ENCODE measurements around the gene BRIP1.
A peak's percentile ranks its signal among the peaks of the same experiment; 100 is the strongest.
"Not testable (repeated sequence)": the region's sequence is repeated elsewhere in the genome, so short reads cannot be mapped to it uniquely, and the experiment has no call there.

The BRIP1 gene

GRCh38 chr17:61863801-61864126 lies 436 bp upstream of the BRIP1 start:
- no peak for DNase-seq (ENCODE audit: low read depth)

GRCh38 chr17:61862105-61862574 lies 1.2 kb downstream of the BRIP1 start:
- DNase-seq (ENCODE audit: low read depth), result no peak

GRCh38 chr17:61860397-61860796 lies 2.9 kb downstream of the BRIP1 start:
- DNase-seq (ENCODE audit: low read depth), result not testable (repeated sequence)

- DNase-seq (ENCODE audit: low read depth), result no peak
These were observed 7.3 kb downstream of the BRIP1 start for GRCh38 chr17:61856035-61856434.

DNA sequence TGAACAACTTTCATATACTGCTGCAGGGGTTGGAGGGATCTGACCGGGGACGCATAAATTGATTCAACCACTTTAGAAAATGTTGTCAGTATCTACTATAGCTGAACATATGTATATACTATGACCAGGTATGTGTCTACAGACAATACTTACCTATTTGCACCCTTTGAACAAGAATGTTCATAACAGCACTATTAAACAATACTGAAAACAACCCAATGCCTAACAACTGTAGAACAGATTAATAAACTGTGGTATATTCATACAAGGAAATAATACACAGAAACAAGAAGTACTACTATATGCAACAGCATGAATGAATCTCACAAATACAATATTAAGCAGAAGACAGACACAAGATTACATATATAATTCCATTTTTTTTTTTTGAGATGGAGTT lies 10.5 kb downstream of the BRIP1 start:
- DNase-seq (ENCODE audit: low read depth), result no peak

DNA sequence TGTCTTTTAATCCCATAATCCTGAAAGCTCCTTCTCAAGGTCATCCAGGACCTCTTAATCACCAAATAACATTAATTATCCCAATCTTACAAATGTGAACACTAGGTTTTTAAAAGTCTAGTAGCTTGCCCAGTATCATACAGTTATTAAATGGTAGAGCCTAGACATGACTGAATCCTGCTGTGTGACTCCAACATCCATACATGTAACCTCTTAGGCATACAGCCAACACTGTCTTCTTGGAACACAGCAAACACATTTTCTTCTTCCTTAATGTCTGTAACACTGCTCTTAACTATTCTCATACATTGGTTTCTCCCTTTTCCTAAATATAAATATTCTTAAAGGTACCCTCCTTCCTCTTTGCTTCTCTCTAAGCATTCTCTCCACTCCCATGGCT lies 13.7 kb downstream of the BRIP1 start:
- DNase-seq (ENCODE audit: low read depth), result no peak

GRCh38 chr17:61848896-61849295 lies 14.4 kb downstream of the BRIP1 start:
- no peak for DNase-seq (ENCODE audit: low read depth)

- DNase-seq (ENCODE audit: low read depth), result no peak
These were observed 15.1 kb downstream of the BRIP1 start for GRCh38 chr17:61848247-61848646.

- DNase-seq (ENCODE audit: low read depth), result no peak
These were observed 15.7 kb downstream of the BRIP1 start for GRCh38 chr17:61847659-61848058.

DNA sequence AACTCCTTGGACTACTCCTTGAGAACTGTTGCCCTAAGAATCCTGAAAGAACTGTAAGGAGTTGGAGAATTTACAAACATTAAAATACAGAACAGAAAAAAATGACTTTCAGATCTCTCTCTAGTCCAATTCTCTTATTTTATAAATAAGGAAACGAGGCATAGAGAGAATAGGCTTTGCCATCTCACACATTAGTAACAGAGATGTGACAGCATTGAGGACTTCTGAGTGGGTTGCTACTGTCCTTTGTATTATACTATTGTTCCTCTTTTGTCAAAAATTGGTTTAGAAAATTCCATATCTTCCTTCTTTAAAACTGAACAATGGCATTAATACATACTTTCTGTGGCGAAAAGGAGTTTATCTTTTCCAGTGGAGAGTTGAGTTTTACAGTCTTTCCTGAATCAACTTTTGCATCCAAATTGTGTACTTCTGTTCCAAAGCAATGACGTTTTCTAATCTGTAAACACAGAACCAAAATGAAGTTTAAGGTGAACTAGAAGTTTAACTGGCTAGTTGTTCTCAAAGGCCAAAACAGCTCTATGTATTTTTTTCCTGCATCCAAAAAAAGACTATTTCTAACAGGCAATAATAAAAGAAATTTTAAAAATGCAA lies 16.5 kb downstream of the BRIP1 start:
- DNase-seq (ENCODE audit: low read depth), result no peak

DNA sequence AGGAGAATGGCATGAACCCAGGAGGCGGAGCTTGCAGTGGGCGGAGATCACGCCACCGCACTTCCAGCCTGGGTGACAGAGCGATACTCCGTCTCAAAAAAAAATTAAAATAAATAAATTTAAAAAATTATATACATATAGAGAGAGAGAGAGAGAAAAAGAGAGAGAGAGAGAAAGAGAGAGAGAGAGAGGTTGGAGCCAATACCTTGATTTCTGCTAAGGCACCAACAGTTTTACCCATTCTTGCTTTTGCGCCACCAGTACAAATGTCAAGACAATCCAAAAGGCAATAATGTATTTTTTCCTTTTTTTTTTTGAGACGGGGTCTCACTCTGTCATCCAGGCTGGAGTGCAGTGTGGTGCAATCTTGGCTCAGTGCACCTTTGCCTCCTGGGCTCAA lies 17.2 kb downstream of the BRIP1 start:
- no peak for DNase-seq (ENCODE audit: low read depth)

GRCh38 chr17:61843435-61843834 lies 19.9 kb downstream of the BRIP1 start:
- no peak for DNase-seq (ENCODE audit: low read depth)

DNA sequence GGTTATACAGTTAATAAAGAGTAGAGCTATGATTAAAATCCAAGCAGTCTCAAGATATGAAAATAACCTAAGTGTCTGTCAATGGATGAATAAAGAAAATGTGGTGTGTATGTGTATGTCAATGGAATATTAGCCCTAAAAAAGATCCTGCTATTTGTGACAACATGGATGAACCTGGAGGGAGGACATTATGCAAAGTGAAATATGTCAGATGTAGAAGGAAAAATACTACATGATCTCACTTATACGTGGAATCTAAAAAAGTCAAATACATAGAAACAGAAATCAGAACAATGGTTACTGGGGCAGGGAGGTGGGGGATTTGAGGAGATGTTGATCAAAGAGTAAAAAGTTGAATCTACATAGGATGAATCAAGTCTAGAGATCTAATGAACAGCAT lies 20.4 kb downstream of the BRIP1 start:
- DNase-seq (ENCODE audit: low read depth), result no peak

DNA sequence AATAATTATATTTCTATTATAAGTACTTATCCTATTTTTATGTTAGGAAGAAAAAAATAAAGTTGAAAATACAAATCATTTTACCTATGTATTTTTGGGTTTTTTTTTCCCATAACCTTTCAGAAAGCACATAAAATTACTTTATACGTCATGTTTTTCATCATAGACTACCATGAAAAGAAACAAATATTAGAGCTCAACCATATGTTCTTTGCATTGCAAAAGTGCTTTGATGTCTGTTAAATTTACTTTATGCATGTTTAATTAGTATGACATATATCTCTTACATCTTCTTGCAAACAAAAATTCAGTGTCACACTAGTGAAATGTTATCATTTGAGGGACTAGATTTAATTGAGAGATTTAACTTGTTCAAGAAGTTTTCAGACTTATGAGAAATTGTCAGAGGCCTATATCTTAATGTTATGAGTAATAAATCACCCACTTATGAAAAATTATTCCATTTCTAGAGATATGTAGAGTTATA lies 24.0 kb downstream of the BRIP1 start:
- DNase-seq (ENCODE audit: low read depth), result no peak

- peak; percentile 15 for DNase-seq (ENCODE audit: low read depth)
These were observed 25.9 kb downstream of the BRIP1 start for GRCh38 chr17:61837175-61838051.

DNA sequence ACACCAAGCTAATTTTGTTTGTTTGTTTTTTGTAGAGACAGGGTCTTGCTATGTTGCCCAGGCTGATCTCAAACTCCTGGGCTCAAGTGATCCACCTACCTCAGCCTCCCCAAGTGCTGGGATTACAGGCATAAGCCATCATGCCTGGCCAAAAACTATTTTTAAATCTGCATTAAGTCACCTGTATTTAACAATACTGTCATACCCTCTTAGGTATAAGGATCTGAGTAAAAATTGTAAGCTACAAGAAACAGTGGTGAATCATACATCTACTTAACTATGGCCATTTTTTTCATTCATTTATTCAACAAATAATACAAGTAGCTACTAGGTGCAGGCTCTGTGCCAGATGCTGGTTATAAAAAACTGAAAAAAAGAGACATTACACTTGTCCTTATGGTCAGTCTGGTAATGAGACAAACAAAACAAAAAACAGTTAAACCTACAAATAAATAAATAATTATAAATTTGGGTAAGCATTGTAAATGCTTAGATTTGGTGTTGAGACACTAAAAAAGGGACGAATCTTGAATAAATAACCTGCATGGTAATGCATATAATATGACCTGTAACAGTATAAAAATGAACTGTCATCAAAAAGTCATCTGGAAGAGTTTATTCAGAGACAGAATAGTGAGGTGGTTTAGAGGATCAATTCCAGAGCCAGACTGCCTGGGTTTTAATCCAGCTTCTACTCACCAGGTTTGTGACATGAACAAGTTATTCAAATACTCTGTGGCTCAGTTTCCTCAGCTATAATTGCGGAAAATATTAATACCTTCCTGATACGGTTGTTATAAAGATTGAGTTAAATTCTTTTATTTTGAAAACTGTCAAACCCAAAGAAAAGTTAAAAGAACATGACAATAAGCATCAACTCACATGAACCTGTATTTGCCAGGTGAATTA lies 26.8 kb downstream of the BRIP1 start:
- no peak for DNase-seq (ENCODE audit: low read depth)

DNA sequence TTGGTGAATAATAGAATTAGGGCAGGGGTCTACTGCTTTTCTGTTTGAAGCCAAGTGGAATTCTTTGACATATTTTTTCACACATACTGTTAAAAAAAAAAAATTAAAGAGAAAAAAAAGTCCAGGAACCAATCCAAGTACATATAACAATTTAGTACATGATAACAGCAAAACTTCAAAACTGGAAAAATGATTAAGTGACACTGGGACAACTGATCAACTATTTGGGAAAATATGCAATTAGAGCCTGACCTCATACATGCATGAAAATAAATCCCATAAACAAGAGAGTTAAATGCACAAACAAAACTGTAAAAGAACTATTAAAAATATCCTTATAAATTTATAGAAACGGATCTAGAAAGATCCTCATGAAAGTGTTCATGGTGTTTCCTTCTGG lies 27.7 kb downstream of the BRIP1 start:
- DNase-seq (ENCODE audit: low read depth), result no peak

- no peak for DNase-seq (ENCODE audit: low read depth)
These were observed 28.7 kb downstream of the BRIP1 start for GRCh38 chr17:61834610-61835009.

DNA sequence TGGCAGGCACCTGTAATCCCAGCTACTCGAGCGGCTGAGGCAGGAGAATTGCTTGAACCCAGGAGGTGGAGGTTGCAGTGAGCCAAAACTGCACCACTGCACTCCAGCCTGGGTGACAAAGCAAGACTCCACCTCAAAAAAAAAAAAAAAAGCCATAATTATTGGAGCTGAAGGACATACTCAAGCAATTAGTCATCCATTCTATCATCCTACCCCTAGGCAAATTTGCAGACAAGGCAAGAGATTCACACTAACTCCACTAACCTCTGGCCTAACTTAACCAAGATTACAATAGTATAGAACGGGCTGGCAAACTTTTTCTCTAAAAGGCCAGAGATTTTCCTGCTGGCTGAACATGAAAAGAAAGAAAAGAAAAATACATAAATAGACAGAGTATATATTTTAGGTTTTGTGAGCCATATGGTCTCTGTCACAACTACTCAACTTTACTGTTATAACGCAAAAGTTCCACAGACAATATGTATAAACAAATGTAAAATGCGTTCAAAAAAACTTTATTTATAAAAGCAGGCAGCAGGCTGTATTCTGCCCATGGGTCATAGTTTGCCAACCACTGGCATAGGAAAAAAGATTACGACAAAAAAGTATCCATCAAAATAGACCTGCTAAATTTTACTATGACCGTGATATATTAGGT lies 29.7 kb downstream of the BRIP1 start:
- DNase-seq (ENCODE audit: low read depth), result no peak

DNA sequence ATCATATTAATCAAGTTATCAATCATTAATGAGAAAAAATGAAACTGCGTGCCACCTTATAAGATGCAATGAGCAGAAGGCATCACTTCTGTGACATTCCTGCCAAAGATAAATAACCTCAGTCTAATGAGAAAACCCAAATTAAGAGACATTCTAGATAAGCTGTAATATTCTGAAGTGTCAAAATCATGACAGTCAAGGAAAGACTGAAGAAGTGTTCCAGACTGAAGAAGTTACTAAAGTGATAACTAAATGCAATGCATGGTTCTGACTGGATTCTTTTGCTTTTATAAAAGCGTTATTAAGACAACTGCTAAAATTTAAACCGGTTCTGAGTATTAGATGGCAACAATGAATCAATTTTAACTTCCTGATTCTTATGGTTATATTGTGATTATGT lies 30.9 kb downstream of the BRIP1 start:
- no peak for DNase-seq (ENCODE audit: low read depth)

DNA sequence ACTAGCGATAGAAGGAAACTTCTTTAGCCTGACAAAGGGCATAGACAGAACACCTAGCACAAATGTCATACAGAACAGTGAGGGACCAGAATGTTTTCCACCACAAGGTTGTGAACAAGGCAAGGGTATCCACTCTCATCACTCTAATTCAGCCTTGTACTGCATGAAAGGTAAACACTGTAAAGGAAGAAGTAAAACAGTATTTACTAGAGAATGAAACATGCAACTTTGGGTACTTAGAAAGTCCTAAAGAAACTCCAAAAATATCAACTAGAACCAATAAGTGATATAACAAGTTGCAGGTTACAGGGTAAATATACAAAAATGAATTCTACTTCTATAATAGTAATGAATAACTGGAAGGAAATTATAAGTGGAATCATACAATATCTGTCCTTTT lies 32.2 kb downstream of the BRIP1 start:
- DNase-seq (ENCODE audit: low read depth), result no peak

GRCh38 chr17:61828694-61829093 lies 34.6 kb downstream of the BRIP1 start:
- DNase-seq (ENCODE audit: low read depth), result no peak

Data from stimulated activated CD4-positive, alpha-beta T cell treated with anti-CD3 and anti-CD28 coated beads, Interleukin-2, amount 100 ng/mL, for 4 hours (primary cell).